ENCODE data around the gene CRISPLD2. TPM values are rescaled to one million over a fixed set of nuclear protein-coding genes. Genes with fewer than 3 reads are reported as not detected.
A peak's percentile ranks its signal among the peaks of the same experiment; 100 is the strongest.

The CRISPLD2 gene
- total and polyA plus RNA-seq, 9 of the 15 experiments (the other 6 are each of a cell fraction or from before 2014, with no cell fraction given) = 0.03 to 0.24 (median 0.04) TPM; not detected in 4

DNA sequence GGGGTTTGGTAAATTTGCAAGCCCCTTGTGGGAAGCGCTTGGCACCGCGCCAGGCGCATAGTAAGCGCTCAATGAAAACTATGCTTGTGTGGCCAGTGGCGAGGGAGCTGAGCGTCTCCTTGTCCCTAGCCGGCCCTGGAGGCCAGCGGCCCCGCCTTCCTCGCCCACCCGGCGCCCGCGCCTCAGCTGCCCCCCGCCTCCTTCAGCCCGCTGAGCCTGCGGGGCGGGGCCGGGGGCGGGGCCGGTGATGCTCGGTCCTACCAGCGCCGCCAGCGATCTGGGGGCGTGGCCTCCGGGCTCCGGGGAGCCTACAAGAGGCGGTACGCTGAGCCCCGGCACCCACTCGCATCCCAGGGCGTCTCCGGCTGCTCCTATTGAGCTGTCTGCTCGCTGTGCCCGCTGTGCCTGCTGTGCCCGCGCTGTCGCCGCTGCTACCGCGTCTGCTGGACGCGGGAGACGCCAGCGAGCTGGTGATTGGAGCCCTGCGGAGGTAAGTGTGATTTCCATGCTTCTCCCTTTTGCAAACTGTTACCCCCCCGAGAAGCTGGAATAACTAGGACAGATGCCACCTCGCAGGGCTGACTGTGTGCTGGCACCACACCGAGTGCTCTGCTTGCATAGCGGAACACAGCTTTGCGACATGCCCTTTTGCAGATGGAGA, at the start of gene CRISPLD2 (continued):
- TF ChIP-seq, protein P1, sequence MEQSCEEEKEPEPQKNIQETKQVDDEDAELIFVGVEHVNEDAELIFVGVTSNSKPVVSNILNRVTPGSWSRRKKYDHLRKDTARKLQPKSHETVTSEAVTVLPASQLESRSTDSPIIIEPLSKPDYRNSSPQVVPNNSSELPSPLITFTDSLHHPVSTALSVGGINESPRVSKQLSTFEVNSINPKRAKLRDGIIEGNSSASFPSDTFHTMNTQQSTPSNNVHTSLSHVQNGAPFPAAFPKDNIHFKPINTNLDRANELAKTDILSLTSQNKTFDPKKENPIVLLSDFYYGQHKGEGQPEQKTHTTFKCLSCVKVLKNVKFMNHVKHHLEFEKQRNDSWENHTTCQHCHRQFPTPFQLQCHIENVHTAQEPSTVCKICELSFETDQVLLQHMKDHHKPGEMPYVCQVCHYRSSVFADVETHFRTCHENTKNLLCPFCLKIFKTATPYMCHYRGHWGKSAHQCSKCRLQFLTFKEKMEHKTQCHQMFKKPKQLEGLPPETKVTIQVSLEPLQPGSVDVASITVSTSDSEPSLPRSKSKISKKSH (CRISPR knock-in tag; IDR thresholded peaks at IDR 0.05) = no peak
- TF ChIP-seq RAD21 (CRISPR knock-in tag; conservative IDR thresholded peaks at IDR 0.05 in 1 of 2, IDR thresholded peaks at IDR 0.05 in 1 of 2) (no peak), NRF1 (conservative IDR thresholded peaks at IDR 0.05 in 1 of 2, IDR thresholded peaks at IDR 0.05 in 1 of 2) (peak; percentile 55 to 60; a peak in 2 of 4 replicates), TBP (optimal IDR thresholded peaks at IDR 0.05; ENCODE audit: low read depth, low read length) (peak; percentile 64), MTA3 (IDR thresholded peaks at IDR 0.05; ENCODE audit: borderline replicate concordance) (0 out of 2 replicates have a peak, but pooled peaks have one; percentile 48), ZFP36 (IDR thresholded peaks at IDR 0.05; ENCODE audit: low read depth, low read length, partially characterized antibody) (no peak), ZNF586 (CRISPR knock-in tag; conservative IDR thresholded peaks at IDR 0.05) (no peak), GABPB2 (CRISPR knock-in tag; conservative IDR thresholded peaks at IDR 0.05) (no peak), PHF20 (IDR thresholded peaks at IDR 0.05; ENCODE audit: partially characterized antibody) (no peak), PCBP2 (IDR thresholded peaks at IDR 0.05; ENCODE audit: low read depth, low read length, poor library complexity, severe bottlenecking) (no peak), SIRT6 (IDR thresholded peaks at IDR 0.05; ENCODE audit: low read depth, low read length) (no peak), NFRKB (IDR thresholded peaks at IDR 0.05; ENCODE audit: low read depth) (no peak), SRSF9 (IDR thresholded peaks at IDR 0.05; ENCODE audit: borderline replicate concordance, low read depth, low read length) (no peak), ZNF23 (CRISPR knock-in tag; IDR thresholded peaks at IDR 0.05) (no peak), RFX5 (IDR thresholded peaks at IDR 0.05; ENCODE audit: low read depth, low read length) (no peak), CBX3 (IDR thresholded peaks at IDR 0.05; ENCODE audit: borderline replicate concordance in 1 of 2, low read length in 2 of 2) (no peak), HMGN3 (IDR thresholded peaks at IDR 0.05; ENCODE audit: borderline replicate concordance, extremely low read depth, insufficient read length, low read depth, low read length) (peak; percentile 44), ESRRB (CRISPR knock-in tag; IDR thresholded peaks at IDR 0.05; ENCODE audit: borderline replicate concordance) (no peak), ZNF282 (CRISPR knock-in tag; IDR thresholded peaks at IDR 0.05) (0 out of 2 replicates have a peak, but pooled peaks have one; percentile 71), SUPT5H (IDR thresholded peaks at IDR 0.05) (no peak), ZBED1 (IDR thresholded peaks at IDR 0.05) (no peak)
- TF ChIP-seq, protein P2, sequence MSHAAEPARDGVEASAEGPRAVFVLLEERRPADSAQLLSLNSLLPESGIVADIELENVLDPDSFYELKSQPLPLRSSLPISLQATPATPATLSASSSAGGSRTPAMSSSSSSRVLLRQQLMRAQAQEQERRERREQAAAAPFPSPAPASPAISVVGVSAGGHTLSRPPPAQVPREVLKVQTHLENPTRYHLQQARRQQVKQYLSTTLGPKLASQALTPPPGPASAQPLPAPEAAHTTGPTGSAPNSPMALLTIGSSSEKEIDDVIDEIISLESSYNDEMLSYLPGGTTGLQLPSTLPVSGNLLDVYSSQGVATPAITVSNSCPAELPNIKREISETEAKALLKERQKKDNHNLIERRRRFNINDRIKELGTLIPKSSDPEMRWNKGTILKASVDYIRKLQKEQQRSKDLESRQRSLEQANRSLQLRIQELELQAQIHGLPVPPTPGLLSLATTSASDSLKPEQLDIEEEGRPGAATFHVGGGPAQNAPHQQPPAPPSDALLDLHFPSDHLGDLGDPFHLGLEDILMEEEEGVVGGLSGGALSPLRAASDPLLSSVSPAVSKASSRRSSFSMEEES (CRISPR knock-in tag; IDR thresholded peaks at IDR 0.05) = no peak
- TF ChIP-seq, protein P3, sequence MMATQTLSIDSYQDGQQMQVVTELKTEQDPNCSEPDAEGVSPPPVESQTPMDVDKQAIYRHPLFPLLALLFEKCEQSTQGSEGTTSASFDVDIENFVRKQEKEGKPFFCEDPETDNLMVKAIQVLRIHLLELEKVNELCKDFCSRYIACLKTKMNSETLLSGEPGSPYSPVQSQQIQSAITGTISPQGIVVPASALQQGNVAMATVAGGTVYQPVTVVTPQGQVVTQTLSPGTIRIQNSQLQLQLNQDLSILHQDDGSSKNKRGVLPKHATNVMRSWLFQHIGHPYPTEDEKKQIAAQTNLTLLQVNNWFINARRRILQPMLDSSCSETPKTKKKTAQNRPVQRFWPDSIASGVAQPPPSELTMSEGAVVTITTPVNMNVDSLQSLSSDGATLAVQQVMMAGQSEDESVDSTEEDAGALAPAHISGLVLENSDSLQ (IDR thresholded peaks at IDR 0.05) = no peak
- TF ChIP-seq, protein P4, sequence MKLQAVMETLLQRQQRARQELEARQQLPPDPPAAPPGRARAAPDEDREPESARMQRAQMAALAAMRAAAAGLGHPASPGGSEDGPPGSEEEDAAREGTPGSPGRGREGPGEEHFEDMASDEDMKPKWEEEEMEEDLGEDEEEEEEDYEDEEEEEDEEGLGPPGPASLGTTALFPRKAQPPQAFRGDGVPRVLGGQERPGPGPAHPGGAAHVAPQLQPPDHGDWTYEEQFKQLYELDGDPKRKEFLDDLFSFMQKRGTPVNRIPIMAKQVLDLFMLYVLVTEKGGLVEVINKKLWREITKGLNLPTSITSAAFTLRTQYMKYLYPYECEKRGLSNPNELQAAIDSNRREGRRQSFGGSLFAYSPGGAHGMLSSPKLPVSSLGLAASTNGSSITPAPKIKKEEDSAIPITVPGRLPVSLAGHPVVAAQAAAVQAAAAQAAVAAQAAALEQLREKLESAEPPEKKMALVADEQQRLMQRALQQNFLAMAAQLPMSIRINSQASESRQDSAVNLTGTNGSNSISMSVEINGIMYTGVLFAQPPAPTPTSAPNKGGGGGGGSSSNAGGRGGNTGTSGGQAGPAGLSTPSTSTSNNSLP (IDR thresholded peaks at IDR 0.05; ENCODE audit: borderline replicate concordance, low read depth, low read length) = no peak
